Measurements from ENCODE around the gene CPPED1. TPM values are rescaled to one million over a fixed set of nuclear protein-coding genes. Genes with fewer than 3 reads are reported as not detected.

The CPPED1 gene
- total and polyA plus RNA-seq, 3 donors from 2014 or later: 34.3 to 84.3 (median 67.5) TPM

DNA sequence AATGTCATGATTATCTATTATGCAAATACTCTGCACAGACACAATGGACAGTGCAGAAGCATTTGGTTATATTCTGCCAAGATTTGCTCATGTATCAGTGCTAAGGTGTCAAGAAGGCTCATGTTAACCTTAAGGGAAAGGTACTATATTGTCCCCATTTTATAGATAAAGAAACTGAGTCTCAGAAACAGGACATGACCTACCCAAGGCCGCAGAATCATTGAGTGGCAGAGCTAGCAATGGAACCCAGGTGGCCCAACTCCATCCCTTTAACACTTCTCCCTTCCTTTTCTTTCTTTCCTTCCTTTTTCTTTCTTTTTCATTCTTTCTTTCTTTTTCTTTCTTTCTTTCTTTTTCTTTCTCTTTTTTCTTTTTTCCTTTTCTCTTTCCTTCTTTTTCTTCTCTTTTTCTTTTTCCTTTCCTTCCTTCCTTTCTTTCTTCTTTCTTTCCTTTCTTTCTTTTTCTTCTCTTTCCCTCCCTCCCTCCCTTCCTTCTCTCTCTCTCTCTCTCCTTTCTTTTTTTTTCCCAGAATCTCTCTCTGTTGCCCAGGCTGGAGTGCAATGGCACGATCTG, 149.8 kb downstream of the CPPED1 start:
- no peak overlapping the region for H3K27ac ChIP-seq
- no peaks in the 10 kb centered on the region for H3K27me3 ChIP-seq
- 80 to 90% methylated on average over 2 of the region's 2 CpGs for WGBS, 2 donors
- intact Hi-C loops (cut with DNase I; ENCODE audit: low total_unique reads): no loop called here
- TF ChIP-seq, protein P1, sequence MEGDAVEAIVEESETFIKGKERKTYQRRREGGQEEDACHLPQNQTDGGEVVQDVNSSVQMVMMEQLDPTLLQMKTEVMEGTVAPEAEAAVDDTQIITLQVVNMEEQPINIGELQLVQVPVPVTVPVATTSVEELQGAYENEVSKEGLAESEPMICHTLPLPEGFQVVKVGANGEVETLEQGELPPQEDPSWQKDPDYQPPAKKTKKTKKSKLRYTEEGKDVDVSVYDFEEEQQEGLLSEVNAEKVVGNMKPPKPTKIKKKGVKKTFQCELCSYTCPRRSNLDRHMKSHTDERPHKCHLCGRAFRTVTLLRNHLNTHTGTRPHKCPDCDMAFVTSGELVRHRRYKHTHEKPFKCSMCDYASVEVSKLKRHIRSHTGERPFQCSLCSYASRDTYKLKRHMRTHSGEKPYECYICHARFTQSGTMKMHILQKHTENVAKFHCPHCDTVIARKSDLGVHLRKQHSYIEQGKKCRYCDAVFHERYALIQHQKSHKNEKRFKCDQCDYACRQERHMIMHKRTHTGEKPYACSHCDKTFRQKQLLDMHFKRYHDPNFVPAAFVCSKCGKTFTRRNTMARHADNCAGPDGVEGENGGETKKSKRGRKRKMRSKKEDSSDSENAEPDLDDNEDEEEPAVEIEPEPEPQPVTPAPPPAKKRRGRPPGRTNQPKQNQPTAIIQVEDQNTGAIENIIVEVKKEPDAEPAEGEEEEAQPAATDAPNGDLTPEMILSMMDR (IDR thresholded peaks at IDR 0.05): no peak
- no peak for TF ChIP-seq POLR2A (IDR thresholded peaks at IDR 0.05)
- DNase-seq: no peak
- H3K36me3 ChIP-seq (ENCODE audit: low read depth, missing control alignments): no peaks in the 10 kb centered on the region
- H3K9me3 ChIP-seq: no peaks in the 10 kb centered on the region
- no peaks in the 10 kb centered on the region for H3K4me1 ChIP-seq
- H3K4me3 ChIP-seq: no peak overlapping the region

DNA sequence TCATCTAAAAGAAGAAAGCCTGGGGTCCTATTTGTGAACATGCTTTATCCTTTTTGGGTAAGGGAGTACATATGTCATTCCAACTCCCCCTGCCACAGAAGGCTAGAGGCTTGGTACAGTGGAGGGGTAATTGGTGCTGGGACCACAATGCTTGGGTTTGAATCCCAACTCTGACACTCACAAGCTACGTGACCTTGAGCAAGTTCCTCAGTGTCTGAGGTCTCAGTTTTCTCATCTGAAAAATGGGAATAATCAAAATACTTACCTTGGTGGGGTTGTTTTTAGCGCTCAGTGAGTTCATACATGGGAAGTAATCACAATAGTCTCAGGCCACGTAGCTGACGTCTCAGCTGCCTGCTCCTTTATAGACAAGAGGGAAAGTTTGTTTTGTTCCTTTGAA, 150.8 kb downstream of the CPPED1 start:
- H3K9me3 ChIP-seq: no peaks in the 10 kb centered on the region
- H3K27me3 ChIP-seq: no peaks in the 10 kb centered on the region
- 81 to 87% methylated on average over 4 of the region's 4 CpGs for WGBS, 2 donors
- no peak overlapping the region for H3K4me3 ChIP-seq
- no peak for DNase-seq
- no peaks in the 10 kb centered on the region for H3K36me3 ChIP-seq (ENCODE audit: low read depth, missing control alignments)
- TF ChIP-seq, protein P1 (IDR thresholded peaks at IDR 0.05): no peak
- TF ChIP-seq POLR2A (IDR thresholded peaks at IDR 0.05): no peak
- intact Hi-C loops (cut with DNase I; ENCODE audit: low total_unique reads): no loop called here
- H3K27ac ChIP-seq: no peak overlapping the region
- H3K4me1 ChIP-seq: no peaks in the 10 kb centered on the region

- DNase-seq: no peak
- no peaks in the 10 kb centered on the region for H3K36me3 ChIP-seq (ENCODE audit: low read depth, missing control alignments)
- no peaks in the 10 kb centered on the region for H3K9me3 ChIP-seq
- H3K4me3 ChIP-seq: no peak overlapping the region
- no peak for TF ChIP-seq POLR2A (IDR thresholded peaks at IDR 0.05)
- TF ChIP-seq, protein P1 (IDR thresholded peaks at IDR 0.05): no peak
- no peaks in the 10 kb centered on the region for H3K27me3 ChIP-seq
- no peaks in the 10 kb centered on the region for H3K4me1 ChIP-seq
- no peak overlapping the region for H3K27ac ChIP-seq
- intact Hi-C loops (cut with DNase I; ENCODE audit: low total_unique reads): no loop called here
- 63 to 64% methylated on average over 16 of the region's 16 CpGs for WGBS, 2 donors
Measured at GRCh38 chr16:12651765-12652512, 151.7 kb downstream of the CPPED1 start.

DNA sequence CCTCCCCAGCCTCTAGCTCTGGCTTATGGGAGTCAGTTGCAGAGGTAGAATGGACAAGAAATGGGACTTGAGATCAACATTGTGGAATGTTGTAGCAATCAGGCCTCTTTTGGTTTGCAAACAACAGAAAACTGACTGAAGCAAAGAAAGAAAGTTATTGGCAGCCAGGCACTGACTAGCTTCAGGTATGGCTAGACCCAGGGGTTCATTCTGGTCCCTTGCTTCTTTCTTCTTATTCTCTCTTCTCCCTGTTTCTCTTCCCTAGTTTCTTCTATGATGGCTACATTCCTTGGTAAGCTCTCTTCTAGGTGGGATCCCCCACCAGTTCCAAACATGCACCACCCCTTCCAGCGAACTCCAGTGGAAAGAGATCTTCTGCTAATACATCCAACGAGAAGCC, 154.3 kb downstream of the CPPED1 start:
- Histone ChIP-seq H3K36me3 (ENCODE audit: low read depth, missing control alignments) (no peaks in the 10 kb centered on the region), H3K4me3 (no peak overlapping the region), H3K27ac (no peak overlapping the region), H3K9me3 (no peaks in the 10 kb centered on the region), H3K4me1 (no peaks in the 10 kb centered on the region), H3K27me3 (no peaks in the 10 kb centered on the region)
- intact Hi-C loops (cut with DNase I; ENCODE audit: low total_unique reads): no loop called here
- 89 to 97% methylated on average over 2 of the region's 2 CpGs for WGBS, 2 donors
- no peak for DNase-seq
- TF ChIP-seq, protein P1 (IDR thresholded peaks at IDR 0.05): no peak
- no peak for TF ChIP-seq POLR2A (IDR thresholded peaks at IDR 0.05)
